H9 (cell line): ENCODE measurements around the gene PGS1. TPM values are rescaled to one million over a fixed set of nuclear protein-coding genes. Genes with fewer than 3 reads are reported as not detected.

ENCODE experiments used
- DNase-seq: peaks from one replicate; pipeline ENCODE4 v3.0.0-alpha.2; 2017
- H2AFZ ChIP-seq: one replicate; pipeline ENCODE4 v1.6.1; 2013; ENCODE audit warnings: mild to moderate bottlenecking, low read length, control low read depth, moderate library complexity
- H2AK5ac ChIP-seq: 2 replicates; pipeline ENCODE4 v1.6.1; 2013; ENCODE audit warnings: low read length, control low read depth, mixed read lengths; ENCODE audit not compliant: insufficient read length
- H2BK120ac ChIP-seq: one replicate; pipeline ENCODE4 v1.6.1; 2013; ENCODE audit warnings: low read depth, mild to moderate bottlenecking, low read length, control low read depth, inconsistent platforms; ENCODE audit not compliant: poor library complexity, severe bottlenecking
- H2BK12ac ChIP-seq: 2 replicates; pipeline ENCODE4 v1.6.1; 2013; ENCODE audit warnings: low read length, control low read depth, mixed read lengths, low read depth; ENCODE audit not compliant: insufficient read length
- H2BK15ac ChIP-seq: 2 replicates; pipeline ENCODE4 v1.6.1; 2013; ENCODE audit warnings: low read depth, low read length, control low read depth
- H2BK20ac ChIP-seq: one replicate; pipeline ENCODE4 v1.6.1; 2013; ENCODE audit warnings: low read depth, mild to moderate bottlenecking, low read length, control low read depth, inconsistent platforms; ENCODE audit not compliant: poor library complexity, severe bottlenecking
- H2BK5ac ChIP-seq: 2 replicates; pipeline ENCODE4 v1.6.1; 2013; ENCODE audit warnings: low read length, control low read depth, mixed read lengths; ENCODE audit not compliant: insufficient read length
- H3K14ac ChIP-seq: 2 replicates; pipeline ENCODE4 v1.6.1; 2013; ENCODE audit warnings: low read length, control low read depth; ENCODE audit not compliant: insufficient read depth
- H3K18ac ChIP-seq: 2 replicates; pipeline ENCODE4 v1.6.1; 2013; ENCODE audit warnings: low read depth, mild to moderate bottlenecking, mixed read lengths, low read length, control low read depth; ENCODE audit not compliant: insufficient read length
- H3K23ac ChIP-seq: 2 replicates; pipeline ENCODE4 v1.6.1; 2013; ENCODE audit warnings: low read length, control low read depth, mixed read lengths, low read depth; ENCODE audit not compliant: insufficient read length
- H3K23me2 ChIP-seq: 2 replicates; pipeline ENCODE4 v1.6.1; 2013; ENCODE audit warnings: low read depth, mild to moderate bottlenecking, mixed read lengths, low read length, control low read depth; ENCODE audit not compliant: insufficient read length, poor library complexity, severe bottlenecking
- H3K27ac ChIP-seq: 2 replicates; pipeline ENCODE4 v1.5.1; 2013; ENCODE audit warnings: low read length, control low read depth, mixed read lengths, low read depth; ENCODE audit not compliant: insufficient read length
- H3K27me3 ChIP-seq: 2 replicates; pipeline ENCODE4 v1.6.1; 2013; ENCODE audit warnings: low read length, control low read depth, inconsistent platforms; ENCODE audit not compliant: insufficient read depth
- H3K4ac ChIP-seq: 2 replicates; pipeline ENCODE4 v1.6.1; 2013; ENCODE audit warnings: low read depth, mild to moderate bottlenecking, control low read depth, inconsistent platforms, low read length, moderate library complexity
- H3K4me1 ChIP-seq: 2 replicates; pipeline ENCODE4 v1.6.1; 2013; ENCODE audit warnings: low read length, control low read depth, inconsistent platforms; ENCODE audit not compliant: insufficient read depth
- H3K4me2 ChIP-seq: 2 replicates; pipeline ENCODE4 v1.6.1; 2013; ENCODE audit warnings: low read length, control low read depth, mixed read lengths; ENCODE audit not compliant: insufficient read length, insufficient read depth
- H3K56ac ChIP-seq: 2 replicates; pipeline ENCODE4 v1.6.1; 2013; ENCODE audit warnings: low read depth, mild to moderate bottlenecking, mixed read lengths, low read length, control low read depth; ENCODE audit not compliant: insufficient read length
- H3K79me1 ChIP-seq: 2 replicates; pipeline ENCODE4 v1.6.1; 2013; ENCODE audit warnings: low read depth, mild to moderate bottlenecking, moderate library complexity, low read length, control low read depth, inconsistent platforms; ENCODE audit not compliant: insufficient read depth, poor library complexity, severe bottlenecking
- H3K79me2 ChIP-seq: 2 replicates; pipeline ENCODE4 v1.6.1; 2013; ENCODE audit warnings: low read length, control low read depth, inconsistent platforms; ENCODE audit not compliant: insufficient read depth
- H3K9ac ChIP-seq: 2 replicates; pipeline ENCODE4 v1.6.1; 2013; ENCODE audit warnings: low read length, control low read depth, mixed read lengths; ENCODE audit not compliant: insufficient read length; ENCODE audit errors: extremely low read depth
- H3K9me3 ChIP-seq: one replicate; pipeline ENCODE4 v1.6.1; 2013; ENCODE audit warnings: low read depth, low read length, inconsistent platforms; ENCODE audit not compliant: control insufficient read depth
- H3T11ph ChIP-seq: one replicate; pipeline ENCODE4 v1.6.1; 2013; ENCODE audit warnings: mild to moderate bottlenecking, low read length, control low read depth, inconsistent platforms
- H4K20me1 ChIP-seq: one replicate; pipeline ENCODE4 v1.6.1; 2013; ENCODE audit not compliant: control insufficient read depth, insufficient read length, insufficient read depth
- H4K5ac ChIP-seq: 2 replicates; pipeline ENCODE4 v1.6.1; 2013; ENCODE audit warnings: low read depth, mild to moderate bottlenecking, mixed read lengths, low read length, control low read depth; ENCODE audit not compliant: insufficient read length
- H4K8ac ChIP-seq: replicated peaks from 2 replicates; pipeline ENCODE4 v1.6.1; 2013; ENCODE audit warnings: low read length, control low read depth, mixed read lengths, low read depth; ENCODE audit not compliant: insufficient read length
- H4K91ac ChIP-seq: 2 replicates; pipeline ENCODE4 v1.6.1; 2013; ENCODE audit warnings: low read depth, mild to moderate bottlenecking, moderate library complexity, mixed read lengths, low read length, control low read depth; ENCODE audit not compliant: insufficient read length
- H3K27ac Mint-ChIP-seq, 3 experiments: 2 replicates in 2 of 3; 3 replicates in 1 of 3; pipeline ENCODE4 v1.8.0; 2020 to 2021; ENCODE audit warnings: mixed read lengths in 3 of 3, mild to moderate bottlenecking in 1 of 3, moderate library complexity in 1 of 3
- H3K27me3 Mint-ChIP-seq: 2 replicates; pipeline ENCODE4 v1.8.0; 2021; ENCODE audit warnings: low read depth, mild to moderate bottlenecking, moderate library complexity, mixed read lengths
- H3K36me3 Mint-ChIP-seq, 3 experiments: 2 replicates in 2 of 3; 3 replicates in 1 of 3; pipeline ENCODE4 v1.8.0; 2020 to 2021; ENCODE audit warnings: low read depth in 3 of 3, mixed read lengths in 3 of 3; ENCODE audit not compliant: insufficient read depth in 1 of 3
- H3K4me1 Mint-ChIP-seq, 2 experiments: 2 replicates each; pipeline ENCODE4 v1.8.0; 2020; ENCODE audit warnings: mixed read lengths in 2 of 2
- H3K4me3 Mint-ChIP-seq, 2 experiments: 2 replicates in 1 of 2; 3 replicates in 1 of 2; pipeline ENCODE4 v1.8.0; 2020 to 2021; ENCODE audit warnings: mild to moderate bottlenecking in 2 of 2, mixed read lengths in 2 of 2, moderate library complexity in 1 of 2
- H3K9me3 Mint-ChIP-seq, 2 experiments: 2 replicates in 1 of 2; 3 replicates in 1 of 2; pipeline ENCODE4 v1.8.0; 2020; ENCODE audit warnings: mild to moderate bottlenecking in 2 of 2, mixed read lengths in 2 of 2, moderate library complexity in 1 of 2
- CTCF ChIP-seq: fragments of 200-600 bp; sonication (generic); conservative IDR thresholded peaks from 3 replicates; pipeline ENCODE4 v1.8.0; 2021; ENCODE audit warnings: antibody characterized with exemption, mild to moderate bottlenecking
- WGBS: extraction: QIAGEN DNeasy Blood & Tissue Kit; methylation state at CpG from one replicate; pipeline ENCODE4 v1.1.7; 2013; ENCODE audit warnings: missing lambda C conversion rate, low lambda C conversion rate, mixed read lengths; ENCODE audit not compliant: insufficient read length; ENCODE audit errors: extremely low coverage; 5-methylcytosine and 5-hydroxymethylcytosine counted together
- total RNA-seq: library from RNA; stranded (reverse); gene quantifications from 2 replicates; pipeline ENCODE4 v1.2.1, GENCODE V29; 2021

Gene PGS1
- total RNA-seq, 1 experiment from 2014 or later = 45.7 TPM

- H3K27me3 ChIP-seq = no peaks in the 10 kb centered on the region
- no peak overlapping the region for H3K56ac ChIP-seq
- Mint-ChIP-seq H3K4me1 (peaks cover 63 to 68% of the 10 kb centered on the region in 2 experiments), H3K4me3 (peak overlapping the region; percentile 92 to 98; a peak in 4 of 5 replicates), H3K36me3 (peaks cover 3 to 13% (median 9%) of the 10 kb centered on the region in 3 experiments; a peak in 5 of 7 replicates), H3K27me3 (no peaks in the 10 kb centered on the region), H3K9me3 (no peaks in the 10 kb centered on the region), H3K27ac (no peak overlapping the region)
- no peak for TF ChIP-seq CTCF
- no peak overlapping the region for H3K4ac ChIP-seq
- no peak overlapping the region for H3K27ac ChIP-seq
- no peak overlapping the region for H2BK20ac ChIP-seq
- no peaks in the 10 kb centered on the region for H4K20me1 ChIP-seq
- no peak overlapping the region for H2BK120ac ChIP-seq
- H3K79me1 ChIP-seq = no peaks in the 10 kb centered on the region
- WGBS = no CpG with 5 or more reads among the region's 14 CpGs
- no peak overlapping the region for H3K23ac ChIP-seq
- no peak overlapping the region for H3T11ph ChIP-seq
- H3K18ac ChIP-seq = no peak overlapping the region
- no peak overlapping the region for H4K91ac ChIP-seq
- H3K23me2 ChIP-seq = peaks cover 7% of the 10 kb centered on the region
- no peak overlapping the region for H2BK5ac ChIP-seq
- H3K14ac ChIP-seq = no peak overlapping the region
- peaks cover 6% of the 10 kb centered on the region; the same call in 1 of the 2 replicates for H3K4me1 ChIP-seq
- peak overlapping the region; percentile 94 for H3K4me2 ChIP-seq
- no peak overlapping the region for H2AK5ac ChIP-seq
- H2BK15ac ChIP-seq = no peak overlapping the region
- no peak overlapping the region for H4K5ac ChIP-seq
- H3K79me2 ChIP-seq = peaks cover 32% of the 10 kb centered on the region; the same call in 1 of the 2 replicates
- no peak overlapping the region for H3K9ac ChIP-seq
- no peak overlapping the region for H2AFZ ChIP-seq
- H2BK12ac ChIP-seq = no peak overlapping the region
- no peaks in the 10 kb centered on the region for H3K9me3 ChIP-seq
- H4K8ac ChIP-seq = no peak overlapping the region
- no peak for DNase-seq
These were observed 608 bp upstream of the PGS1 start for GRCh38 chr17:78377858-78378224.
